Measurements from ENCODE around the gene LSMEM2.
"Not testable (repeated sequence)": the region's sequence is repeated elsewhere in the genome, so short reads cannot be mapped to it uniquely, and the experiment has no call there.

LSMEM2 gene

GRCh38 chr3:50278880-50279224, at the start of gene LSMEM2:
LSMEM2 (plus strand) TSS chr3:50279087; CDS start chr3:50279114, 27 bp downstream.
- FAIRE-seq, result no peak

- no peak for FAIRE-seq
These were observed 49.4 kb upstream of the LSMEM2 start for GRCh38 chr3:50229490-50229889.

- FAIRE-seq, result no peak
These were observed 48.6 kb upstream of the LSMEM2 start for GRCh38 chr3:50230104-50230793.

- FAIRE-seq, result no peak
These were observed 48.1 kb upstream of the LSMEM2 start for GRCh38 chr3:50230794-50231125.

- FAIRE-seq, result no peak
These were observed 47.3 kb upstream of the LSMEM2 start for GRCh38 chr3:50231581-50231980.

- FAIRE-seq, result no peak
These were observed 46.6 kb upstream of the LSMEM2 start for GRCh38 chr3:50232303-50232702.

GRCh38 chr3:50233176-50233575, 45.7 kb upstream of the LSMEM2 start:
- no peak for FAIRE-seq

- FAIRE-seq, result peak; percentile 99
These were observed 43.0 kb upstream of the LSMEM2 start, which contains the start of gene GNAI2 for GRCh38 chr3:50235716-50236483. GNAI2 (plus strand) TSS chr3:50236204; CDS start chr3:50236336, 132 bp downstream.

- FAIRE-seq, result no peak
These were observed 42.3 kb upstream of the LSMEM2 start for GRCh38 chr3:50236484-50237132.

- no peak for FAIRE-seq
These were observed 41.7 kb upstream of the LSMEM2 start for GRCh38 chr3:50237133-50237651.

- FAIRE-seq, result no peak
These were observed 40.9 kb upstream of the LSMEM2 start for GRCh38 chr3:50237754-50238548.

GRCh38 chr3:50238549-50239026, 40.3 kb upstream of the LSMEM2 start:
- FAIRE-seq, result no peak

GRCh38 chr3:50239649-50240048, 39.2 kb upstream of the LSMEM2 start:
- no peak for FAIRE-seq

- no peak for FAIRE-seq
These were observed 37.7 kb upstream of the LSMEM2 start for GRCh38 chr3:50241163-50241562.

- no peak for FAIRE-seq
These were observed 37.0 kb upstream of the LSMEM2 start for GRCh38 chr3:50241713-50242380.

GRCh38 chr3:50242381-50242770, 36.5 kb upstream of the LSMEM2 start:
- FAIRE-seq, result no peak

- FAIRE-seq, result no peak
These were observed 35.9 kb upstream of the LSMEM2 start for GRCh38 chr3:50242851-50243542.

- no peak for FAIRE-seq
These were observed 35.4 kb upstream of the LSMEM2 start for GRCh38 chr3:50243543-50243895.

- not testable (repeated sequence) for FAIRE-seq
These were observed 34.1 kb upstream of the LSMEM2 start for GRCh38 chr3:50244813-50245212.

GRCh38 chr3:50245251-50245745, 33.6 kb upstream of the LSMEM2 start:
- FAIRE-seq, result no peak

- no peak for FAIRE-seq
These were observed 32.9 kb upstream of the LSMEM2 start for GRCh38 chr3:50245831-50246516.
